ENCODE data around the gene GJB5. TPM values are rescaled to one million over a fixed set of nuclear protein-coding genes. Genes with fewer than 3 reads are reported as not detected.
A peak's percentile ranks its signal among the peaks of the same experiment; 100 is the strongest.
"Not testable (repeated sequence)": the region's sequence is repeated elsewhere in the genome, so short reads cannot be mapped to it uniquely, and the experiment has no call there.

Gene GJB5
- total RNA-seq = 0.20 and 1.0 TPM in 2 replicates

GRCh38 chr1:34754964-34755637 lies at the start of gene GJB5:
Gene GJB5, plus strand, starts transcription at chr1:34755047. Its CDS starts 2,284 bp downstream, at chr1:34757331.
- DNase-seq (ENCODE audit: low read depth) = no peak

- no peak for DNase-seq (ENCODE audit: low read depth)
Measured at GRCh38 chr1:34705077-34705476, 49.8 kb upstream of the GJB5 start.

DNA sequence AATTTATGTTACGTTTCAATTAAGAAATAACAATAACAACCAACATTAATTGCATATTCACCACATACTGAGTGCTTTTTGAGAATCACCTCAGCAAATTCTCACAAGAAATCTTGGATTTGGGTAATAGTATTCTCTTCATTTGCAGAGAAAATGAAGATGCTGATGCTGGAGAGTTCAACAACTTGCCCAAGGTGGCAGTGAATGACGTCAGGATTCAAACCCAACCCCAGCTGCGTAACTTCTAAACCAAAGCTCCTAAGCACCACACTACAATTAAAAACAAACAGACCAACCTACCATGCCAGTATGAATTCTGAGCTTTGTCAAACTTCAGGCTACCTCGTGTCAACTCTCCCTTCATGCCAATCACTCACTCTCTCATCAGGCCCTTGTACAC lies 46.7 kb upstream of the GJB5 start:
- no peak for DNase-seq (ENCODE audit: low read depth)

- DNase-seq (ENCODE audit: low read depth) = peak; percentile 3
Measured at GRCh38 chr1:34709547-34709946, 45.3 kb upstream of the GJB5 start.

DNA sequence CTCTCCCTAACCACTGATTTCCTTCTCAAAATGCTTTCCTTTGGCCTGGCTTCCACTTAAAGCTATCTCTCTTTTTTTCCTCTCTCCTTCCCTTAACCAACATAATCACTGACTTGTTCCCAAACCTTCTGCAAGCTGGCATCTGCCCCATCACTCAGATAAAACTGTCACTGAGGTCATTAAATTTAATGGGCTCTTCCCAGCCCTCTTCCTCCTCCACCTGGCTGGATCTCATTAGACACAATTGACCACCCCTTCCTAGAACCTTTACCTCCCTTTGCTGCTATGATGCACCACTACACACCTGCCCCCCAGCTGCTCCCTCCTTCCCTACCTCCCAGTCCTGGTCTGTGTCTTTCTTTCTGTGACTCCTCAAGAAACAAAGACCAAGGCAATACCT lies 44.0 kb upstream of the GJB5 start:
- DNase-seq (ENCODE audit: low read depth) = no peak

- no peak for DNase-seq (ENCODE audit: low read depth)
Measured at GRCh38 chr1:34711485-34711884, 43.4 kb upstream of the GJB5 start.

DNA sequence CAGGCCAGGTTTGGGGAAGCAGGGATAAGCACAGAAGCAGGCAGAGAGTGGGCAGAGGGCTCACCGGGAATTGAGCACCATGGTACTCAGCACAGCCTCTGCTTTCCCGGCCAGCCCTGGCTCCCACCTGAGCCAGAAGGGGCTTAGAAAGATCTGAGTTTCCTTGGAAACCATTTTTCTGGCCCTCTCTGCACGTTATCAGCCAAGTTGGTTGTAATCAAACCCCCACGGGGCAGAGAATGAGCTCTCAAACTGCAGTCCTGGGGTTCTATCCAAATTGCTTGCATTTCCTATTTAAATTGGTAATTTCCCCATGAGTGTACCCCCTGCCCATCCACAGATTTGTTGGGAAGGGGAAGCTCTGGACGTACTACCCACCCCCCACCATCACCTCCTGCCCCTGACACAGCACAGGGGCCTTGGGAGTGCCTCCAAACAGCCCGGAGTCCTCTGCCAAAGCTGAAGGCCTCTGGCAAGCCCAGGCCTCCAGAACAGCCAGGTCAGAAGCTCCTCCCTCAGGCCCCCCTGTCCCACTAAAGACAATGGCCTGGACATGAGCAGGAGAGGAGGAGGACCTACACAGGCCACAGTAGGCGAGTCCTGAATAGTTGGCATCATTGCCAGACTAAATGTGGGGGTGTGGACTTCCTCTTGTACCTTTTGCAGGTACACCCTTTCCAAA lies 42.7 kb upstream of the GJB5 start:
- no peak for DNase-seq (ENCODE audit: low read depth)

- no peak for DNase-seq (ENCODE audit: low read depth)
Measured at GRCh38 chr1:34713443-34713842, 41.4 kb upstream of the GJB5 start.

GRCh38 chr1:34714386-34714785 lies 40.5 kb upstream of the GJB5 start:
- no peak for DNase-seq (ENCODE audit: low read depth)

- DNase-seq (ENCODE audit: low read depth) = no peak
Measured at GRCh38 chr1:34715139-34715538, 39.7 kb upstream of the GJB5 start.

DNA sequence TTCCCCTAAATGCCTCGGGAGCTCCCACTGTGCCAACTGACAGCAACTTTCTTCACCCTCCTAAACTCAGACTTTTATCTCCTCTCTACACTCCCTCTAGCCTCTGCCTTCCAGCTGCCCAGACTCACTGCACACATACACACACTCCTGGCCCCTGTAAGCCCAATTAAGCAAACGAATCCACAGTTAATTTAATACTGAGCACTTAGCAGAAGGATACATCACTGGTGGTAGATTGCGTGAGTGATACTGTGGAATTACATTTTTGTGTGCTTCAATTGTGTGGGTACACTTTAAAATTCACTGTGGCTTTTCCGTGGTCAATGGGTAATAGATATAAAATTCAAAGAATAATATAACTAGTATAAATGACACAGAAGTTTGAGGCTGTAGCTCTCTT lies 33.6 kb upstream of the GJB5 start:
- no peak for DNase-seq (ENCODE audit: low read depth)

- DNase-seq (ENCODE audit: low read depth) = no peak
Measured at GRCh38 chr1:34721646-34722355, 33.0 kb upstream of the GJB5 start.

- no peak for DNase-seq (ENCODE audit: low read depth)
Measured at GRCh38 chr1:34726861-34727260, 28.0 kb upstream of the GJB5 start.

DNA sequence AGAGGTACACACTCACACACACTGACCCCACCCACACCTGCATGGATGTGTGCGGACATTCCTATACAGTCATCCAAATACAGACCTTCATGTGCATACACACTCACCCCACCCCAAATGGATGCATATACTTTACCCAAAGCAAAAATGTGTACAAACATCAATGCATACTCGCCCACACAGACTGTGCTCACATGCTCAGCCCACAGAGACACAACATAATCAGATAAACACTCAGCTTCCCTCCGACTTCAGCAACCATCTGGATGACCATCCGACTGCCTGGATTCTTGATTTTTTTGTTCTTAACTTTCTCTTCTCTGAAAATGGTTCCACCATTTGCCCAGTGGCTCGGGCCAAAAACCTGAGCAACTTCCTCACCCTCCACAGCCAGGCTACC lies 24.4 kb upstream of the GJB5 start:
- no peak for DNase-seq (ENCODE audit: low read depth)

DNA sequence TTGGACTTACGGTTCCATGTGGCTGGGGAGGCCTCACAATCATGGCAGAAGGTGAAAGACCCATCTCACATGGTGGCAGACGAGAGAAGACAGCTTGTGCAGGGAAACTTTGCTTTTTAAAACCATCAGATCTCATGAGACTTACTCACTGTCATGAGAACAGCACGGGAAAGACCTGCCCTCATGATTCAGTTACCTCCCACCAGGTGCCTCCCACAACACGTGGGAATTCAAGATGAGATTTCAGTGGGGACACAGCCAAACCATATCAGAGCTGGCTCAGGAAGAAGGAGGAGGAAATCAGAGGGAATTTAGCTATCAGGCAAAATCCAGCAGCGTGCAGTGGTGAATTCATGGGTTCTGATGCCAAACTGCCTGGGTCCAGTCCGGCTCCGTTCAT lies 22.0 kb upstream of the GJB5 start:
- not testable (repeated sequence) for DNase-seq (ENCODE audit: low read depth)

DNA sequence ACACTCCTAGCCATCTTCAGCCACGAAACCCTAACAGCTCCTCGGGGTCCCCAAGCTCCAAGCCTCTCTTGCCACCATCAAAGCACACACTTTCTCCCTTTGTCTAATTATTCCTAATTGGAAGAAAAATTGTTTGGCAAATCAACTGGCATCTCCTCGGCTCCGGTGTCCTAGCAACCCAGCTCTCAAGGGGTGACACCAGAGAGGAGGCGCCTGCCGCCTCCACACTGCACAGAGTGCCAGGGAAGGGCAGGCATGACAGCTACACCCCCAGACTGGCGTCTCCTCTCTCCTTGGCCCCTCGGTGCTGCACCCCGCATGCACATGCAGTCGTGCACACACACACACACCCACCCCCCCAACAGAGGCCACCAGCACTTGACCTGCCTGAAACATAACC lies 18.2 kb upstream of the GJB5 start:
- DNase-seq (ENCODE audit: low read depth) = no peak

- not testable (repeated sequence) for DNase-seq (ENCODE audit: low read depth)
Measured at GRCh38 chr1:34737236-34737635, 17.6 kb upstream of the GJB5 start.

GRCh38 chr1:34739613-34740012 lies 15.2 kb upstream of the GJB5 start:
- no peak for DNase-seq (ENCODE audit: low read depth)

- DNase-seq (ENCODE audit: low read depth) = peak; percentile 21
Measured at GRCh38 chr1:34740161-34740868, 14.5 kb upstream of the GJB5 start.

DNA sequence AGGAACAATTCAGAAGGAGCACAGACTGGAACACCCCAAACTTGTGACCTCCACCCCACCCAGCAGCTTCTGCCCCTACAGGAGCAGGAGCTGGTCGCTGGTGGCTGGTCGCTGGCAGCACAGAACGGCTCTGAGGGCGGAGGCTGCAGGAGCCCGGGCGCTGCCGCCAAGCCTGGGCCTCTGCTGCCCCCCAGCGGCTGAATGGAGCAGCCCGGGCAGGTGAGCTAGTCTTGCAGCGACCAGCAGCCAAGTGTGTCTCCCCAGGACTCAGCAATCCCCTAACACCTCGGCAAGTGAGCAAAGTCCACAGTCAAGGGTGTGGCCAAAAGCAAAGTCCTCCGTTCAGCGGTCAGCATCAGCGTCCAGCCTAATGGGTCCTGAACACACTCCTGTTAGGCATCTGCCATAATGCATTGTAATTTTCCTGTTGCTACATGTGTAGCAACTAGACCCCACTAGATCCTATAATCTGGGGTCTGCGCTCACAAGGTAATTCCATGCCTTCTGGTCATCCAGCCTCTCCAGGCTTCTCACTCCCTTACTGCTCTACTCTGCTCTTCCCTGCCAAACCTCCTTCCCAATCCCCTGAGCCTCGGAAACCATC lies 12.1 kb upstream of the GJB5 start:
- DNase-seq (ENCODE audit: low read depth) = peak; percentile 26

- no peak for DNase-seq (ENCODE audit: low read depth)
Measured at GRCh38 chr1:34743775-34744174, 11.1 kb upstream of the GJB5 start.

DNA sequence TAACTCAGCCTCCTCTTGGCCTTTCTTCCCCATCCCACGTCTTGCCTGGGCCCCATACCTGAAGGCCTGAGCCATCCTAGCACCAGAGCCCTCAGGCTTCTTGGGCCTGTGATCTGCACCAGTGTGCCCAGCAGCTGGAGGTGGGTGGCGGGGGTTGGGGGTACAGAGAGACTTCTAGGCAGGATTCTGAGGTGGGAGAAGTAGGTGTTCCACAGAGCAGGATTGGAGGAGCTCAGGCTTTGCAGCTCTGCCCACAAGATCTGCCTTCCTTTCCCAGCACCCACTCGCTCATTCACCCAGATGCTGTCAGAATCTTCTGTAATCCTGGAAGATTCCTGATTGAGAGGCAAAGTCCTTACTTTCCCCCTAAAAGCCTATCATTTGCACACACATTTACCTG lies 10.0 kb upstream of the GJB5 start:
- no peak for DNase-seq (ENCODE audit: low read depth)
